Activated CD4-positive, alpha-beta T cell treated with anti-CD3 and anti-CD28 coated beads for 36 hours (primary cell): ENCODE results near the gene MTX1. TPM values are rescaled to one million over a fixed set of nuclear protein-coding genes. Genes with fewer than 3 reads are reported as not detected.

ENCODE experiments used
- ATAC-seq: fragments of 200-7000 bp; cut with Tn5 transposase; one replicate; pipeline ENCODE4 v1.10.0; 2021; ENCODE audit warnings: mild to moderate bottlenecking, moderate library complexity
- CTCF ChIA-PET: fragments of 350-600 bp; sonication (Branson Sonifier 250); formaldehyde crosslinking; loops from one replicate; lab custom pipeline; 2021; ENCODE audit warnings: antibody characterized with exemption; lab: Charles Lee
- POLR2A ChIA-PET: fragments of 350-600 bp; sonication (Branson Sonifier 250); formaldehyde crosslinking; loops from one replicate; lab custom pipeline; 2021; ENCODE audit warnings: antibody characterized with exemption, inconsistent platforms; lab: Charles Lee
- DNase-seq: peaks from one replicate; pipeline ENCODE4 v3.0.0-alpha.2; 2020
- H3K27ac Mint-ChIP-seq: one replicate; pipeline ENCODE4 v1.8.0; 2021; ENCODE audit warnings: mixed read lengths
- H3K27me3 Mint-ChIP-seq: one replicate; pipeline ENCODE4 v1.8.0; 2021; ENCODE audit warnings: mixed read lengths
- H3K36me3 Mint-ChIP-seq: one replicate; pipeline ENCODE4 v1.8.0; 2021; ENCODE audit warnings: low read depth, mixed read lengths
- H3K4me1 Mint-ChIP-seq: one replicate; pipeline ENCODE4 v1.8.0; 2021; ENCODE audit warnings: mixed read lengths
- H3K4me3 Mint-ChIP-seq: one replicate; pipeline ENCODE4 v1.8.0; 2021; ENCODE audit warnings: mild to moderate bottlenecking, moderate library complexity, mixed read lengths
- H3K9me3 Mint-ChIP-seq: one replicate; pipeline ENCODE4 v1.8.0; 2021; ENCODE audit warnings: low read depth, mixed read lengths
- intact Hi-C, 2 experiments: fragments of 100-400 bp; cut with DNase I in 1 of 2; cut with micrococcal nuclease in 1 of 2; formaldehyde crosslinking; loops; one replicate each; pipeline versions ENCODE4 v1.14.2 to v1.15.1; 2022 to 2024; cut with DNase I, micrococcal nuclease
- total RNA-seq, 2 experiments: library from RNA; stranded (reverse); gene quantifications; one replicate each; pipeline ENCODE4 v1.2.3, GENCODE V29; 2021

MTX1 gene
- total RNA-seq, 2 experiments from 2014 or later: 52.8 to 52.9 TPM

DNA sequence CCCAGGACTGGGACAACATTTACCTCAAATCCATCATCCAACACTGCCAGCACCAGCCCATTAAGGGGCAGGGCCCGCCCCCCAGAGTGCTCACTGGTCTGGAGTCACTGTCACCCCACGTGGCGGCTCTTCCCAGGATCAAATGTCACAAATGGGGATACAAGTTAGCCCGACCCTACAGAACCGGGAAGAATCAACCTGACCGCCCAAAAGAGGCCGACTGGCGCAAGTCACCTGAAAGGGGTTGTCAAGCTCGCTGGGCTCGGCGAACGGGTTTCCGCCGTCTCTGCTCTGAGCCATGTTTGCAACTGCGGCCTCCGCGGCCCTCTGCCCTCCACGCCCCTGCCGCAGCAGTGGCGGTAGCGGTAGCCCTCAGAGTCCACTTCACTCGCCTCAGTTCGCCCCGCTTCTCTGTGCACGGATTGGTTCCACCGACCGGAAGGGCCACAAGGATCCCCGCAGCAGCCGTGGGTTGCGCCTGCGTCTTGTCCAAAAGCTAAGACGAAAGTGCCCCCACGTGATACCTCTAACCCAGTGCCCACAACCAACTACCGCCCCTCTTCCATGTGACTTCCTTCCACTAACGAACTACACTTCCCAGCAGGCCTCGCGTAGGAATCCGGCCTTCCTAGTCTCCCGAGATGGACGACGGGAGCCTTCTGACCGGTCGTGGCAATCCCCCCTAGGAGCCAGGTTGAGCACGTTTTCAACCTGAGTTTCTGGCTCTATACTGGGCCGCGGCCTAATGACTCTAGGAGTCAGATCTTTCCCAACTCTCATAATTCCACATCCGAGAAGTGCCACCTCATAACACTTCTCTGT, 53.6 kb downstream of the MTX1 start, which contains the start of gene SCAMP3:
SCAMP3 (minus strand) TSS at position 509 of the 822 bp plus-strand sequence; CDS start at position 300, 209 bp downstream.
- POLR2A ChIA-PET: interaction anchor here (1.0 to 1.8 kb wide), 4 partner anchors 11 to 67 kb away, joined by 3 to 10 read pairs (median 3); partner anchors contain the start of genes CLK2 and FDPS
- H3K36me3 Mint-ChIP-seq: peaks cover 73% of the 10 kb centered on the region
- ATAC-seq: peak; percentile 95
- peak within 1 kb of the TSS; percentile 91 for H3K27ac Mint-ChIP-seq
- DNase-seq: peak; percentile 93
- intact Hi-C loops: loop anchor here (1.0 to 5.0 kb wide), 9 partner anchors 11 to 790 kb away; partner anchors contain the start of genes CLK2 (in 2 of the 2), FDPS (in 2 of the 2), LAMTOR2 (in 1 of the 2) and RIT1 (in 1 of the 2)
- H3K9me3 Mint-ChIP-seq: no peaks in the 10 kb centered on the region
- peak within 1 kb of the TSS; percentile 98 for H3K4me3 Mint-ChIP-seq
- no peaks in the 10 kb centered on the region for H3K27me3 Mint-ChIP-seq
- peaks cover 27% of the 10 kb centered on the region for H3K4me1 Mint-ChIP-seq
- CTCF ChIA-PET: interaction anchor here (0.7 to 4.4 kb wide), 5 partner anchors 10 to 326 kb away, joined by 3 to 47 read pairs (median 3); partner anchors contain the start of genes CLK2 and FDPS

DNA sequence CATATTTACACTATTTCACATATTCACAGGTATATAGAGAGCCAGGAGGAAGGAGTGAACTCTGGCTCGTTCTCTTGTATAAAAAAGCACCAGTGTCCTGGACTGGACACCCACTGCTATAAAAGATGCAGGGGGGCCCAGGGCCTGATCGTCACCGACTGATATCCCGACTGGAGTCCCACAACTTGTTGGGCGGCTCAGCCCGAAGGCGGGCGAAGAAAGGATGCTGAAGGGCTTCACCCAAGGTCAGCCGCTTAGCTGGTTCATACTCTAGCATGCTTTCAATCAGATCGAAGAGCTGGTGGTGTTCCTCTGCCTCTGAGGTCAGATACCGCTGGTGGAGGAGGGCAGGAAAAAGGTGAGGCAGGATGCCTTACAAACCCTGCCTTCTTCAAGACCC, 54.6 kb downstream of the MTX1 start:
- Mint-ChIP-seq H3K27ac (peak overlapping the region; percentile 91), H3K9me3 (no peaks in the 10 kb centered on the region), H3K36me3 (peaks cover 76% of the 10 kb centered on the region), H3K27me3 (no peaks in the 10 kb centered on the region), H3K4me1 (peaks cover 27% of the 10 kb centered on the region), H3K4me3 (no peak overlapping the region)
- DNase-seq: no peak
- intact Hi-C loops: loop anchor here (2.0 to 5.0 kb wide), 4 partner anchors 44 to 789 kb away; partner anchors contain the start of genes FDPS (in 1 of the 2), LAMTOR2 (in 1 of the 2), RIT1 (in 1 of the 2) and UBQLN4 (in 1 of the 2)
- no peak for ATAC-seq
- POLR2A ChIA-PET: interaction anchor here (0.6 to 1.1 kb wide), 2 partner anchors 10 to 13 kb away, joined by 3 to 5 read pairs; no protein-coding TSS in a partner anchor
- CTCF ChIA-PET: interaction anchor here (0.9 to 4.4 kb wide), 3 partner anchors 9 to 38 kb away, joined by 3 to 25 read pairs (median 13); partner anchors contain the start of gene CLK2

Other genes starting within 250 kb of the MTX1 start
- 10 to 100 TPM; 24.5 to 25.6 TPM for gene PYGO2, start 246.9 kb upstream of the MTX1 start, total RNA-seq
- 10 to 100 TPM; 45.9 to 65.7 TPM for gene SHC1, start 237.9 kb upstream of the MTX1 start, total RNA-seq
- gene CKS1B, start 234.0 kb upstream of the MTX1 start, total RNA-seq: 100 to 1,000 TPM; 190 to 196 TPM
- gene FLAD1, start 225.4 kb upstream of the MTX1 start, total RNA-seq: 10 to 100 TPM; 38.0 to 42.4 TPM
- gene LENEP, start 215.1 kb upstream of the MTX1 start, total RNA-seq: under 1 TPM; 0.79 to 0.80 TPM
- 100 to 1,000 TPM in 1 of 2 experiments, 10 to 100 TPM in 1; 94.0 to 105 TPM for gene ZBTB7B, start 205.9 kb upstream of the MTX1 start, total RNA-seq
- gene DCST2, start 174.9 kb upstream of the MTX1 start, total RNA-seq: under 1 TPM; 0.46 to 0.67 TPM
- gene DCST1, start 174.9 kb upstream of the MTX1 start, total RNA-seq: not detected
- gene ADAM15, start 157.4 kb upstream of the MTX1 start, total RNA-seq: 10 to 100 TPM; 42.4 to 48.8 TPM
- gene EFNA4, start 145.0 kb upstream of the MTX1 start, total RNA-seq: 1 to 10 TPM; 6.3 to 6.5 TPM
- gene EFNA3, start 129.9 kb upstream of the MTX1 start, total RNA-seq: 1 to 10 TPM; 5.1 to 6.9 TPM
- 1 to 10 TPM in 1 of 2 experiments, under 1 TPM in 1; 0.82 to 1.1 TPM for gene EFNA1, start 80.8 kb upstream of the MTX1 start, total RNA-seq
- 10 to 100 TPM; 50.2 to 58.0 TPM for gene SLC50A1, start 72.8 kb upstream of the MTX1 start, total RNA-seq
- gene DPM3, start 68.2 kb upstream of the MTX1 start, total RNA-seq: 10 to 100 TPM; 29.8 to 34.3 TPM
- 100 to 1,000 TPM; 125 to 300 TPM for gene KRTCAP2, start 35.4 kb upstream of the MTX1 start, total RNA-seq
- 1 to 10 TPM; 6.3 to 6.9 TPM for gene TRIM46, start 34.8 kb upstream of the MTX1 start, total RNA-seq
- 10 to 100 TPM; 12.8 to 13.7 TPM for gene THBS3, start 798 bp upstream of the MTX1 start, total RNA-seq
- gene ENTREP3, start 46.8 kb downstream of the MTX1 start, total RNA-seq: 10 to 100 TPM; 29.7 to 34.8 TPM
- 10 to 100 TPM; 82.0 to 95.5 TPM for gene SCAMP3, start 53.7 kb downstream of the MTX1 start, total RNA-seq
- 10 to 100 TPM; 81.4 to 86.6 TPM for gene CLK2, start 64.8 kb downstream of the MTX1 start, total RNA-seq
- 1 to 10 TPM; 1.9 to 2.3 TPM for gene HCN3, start 68.8 kb downstream of the MTX1 start, total RNA-seq
- not detected for gene PKLR, start 92.7 kb downstream of the MTX1 start, total RNA-seq
- gene FDPS, start 100.2 kb downstream of the MTX1 start, total RNA-seq: 100 to 1,000 TPM; 255 to 354 TPM
- 10 to 100 TPM; 21.3 to 22.2 TPM for gene RUSC1, start 112.2 kb downstream of the MTX1 start, total RNA-seq